GM23248 (cell line): ENCODE measurements around the gene CACNB4. TPM values are rescaled to one million over a fixed set of nuclear protein-coding genes. Genes with fewer than 3 reads are reported as not detected.

Source experiments
- DNase-seq: peaks from one replicate; pipeline ENCODE4 v3.0.0-alpha.2; 2015
- H2AFZ ChIP-seq: fragments of 200-600 bp; sonication (generic); 2 replicates; pipeline ENCODE4 v1.6.1; 2016; ENCODE audit warnings: antibody characterized with exemption
- H3F3A ChIP-seq: fragments of 200-600 bp; sonication (generic); 2 replicates; pipeline ENCODE4 v1.6.1; 2016; ENCODE audit warnings: mild to moderate bottlenecking, antibody characterized with exemption, mixed run types; ENCODE audit not compliant: insufficient read depth
- H3K27ac ChIP-seq: fragments of 200-600 bp; sonication (generic); 2 replicates; pipeline ENCODE4 v1.5.1; 2016; ENCODE audit warnings: mild to moderate bottlenecking
- H3K27me3 ChIP-seq: fragments of 200-600 bp; sonication (generic); replicated peaks from 2 replicates; pipeline ENCODE4 v1.6.1; 2016; ENCODE audit warnings: mild to moderate bottlenecking; ENCODE audit not compliant: insufficient read depth
- H3K36me3 ChIP-seq: fragments of 200-600 bp; sonication (generic); 2 replicates; pipeline ENCODE4 v1.6.1; 2016; ENCODE audit warnings: low read depth, mild to moderate bottlenecking
- H3K4me1 ChIP-seq: fragments of 200-600 bp; sonication (generic); 2 replicates; pipeline ENCODE4 v1.6.1; 2016; ENCODE audit warnings: mild to moderate bottlenecking; ENCODE audit not compliant: insufficient read depth
- H3K4me2 ChIP-seq: fragments of 200-600 bp; sonication (generic); one replicate; pipeline ENCODE4 v1.6.1; 2016; ENCODE audit warnings: mild to moderate bottlenecking; ENCODE audit not compliant: unreplicated experiment
- H3K4me3 ChIP-seq: fragments of 200-600 bp; sonication (generic); 2 replicates; pipeline ENCODE4 v1.5.1; 2016; ENCODE audit warnings: mild to moderate bottlenecking
- H3K79me2 ChIP-seq: fragments of 200-600 bp; sonication (generic); 2 replicates; pipeline ENCODE4 v1.6.1; 2016; ENCODE audit warnings: mild to moderate bottlenecking; ENCODE audit not compliant: insufficient read depth
- H3K9ac ChIP-seq: fragments of 200-600 bp; sonication (generic); 2 replicates; pipeline ENCODE4 v1.6.1; 2016; ENCODE audit warnings: mild to moderate bottlenecking
- H3K9me2 ChIP-seq: fragments of 200-600 bp; sonication (generic); 2 replicates; pipeline ENCODE4 v1.6.1; 2016; ENCODE audit warnings: mixed run types, mild to moderate bottlenecking, moderate library complexity; ENCODE audit not compliant: insufficient read depth
- H3K9me3 ChIP-seq: fragments of 200-600 bp; sonication (generic); one replicate; pipeline ENCODE4 v1.6.1; 2017; ENCODE audit warnings: low read depth
- H4K20me1 ChIP-seq: fragments of 200-600 bp; sonication (generic); 2 replicates; pipeline ENCODE4 v1.6.0; 2016; ENCODE audit not compliant: insufficient read depth
- EZH2 ChIP-seq: fragments of 200-600 bp; sonication (generic); IDR thresholded peaks from 2 replicates; pipeline ENCODE4 v1.6.1; 2018; ENCODE audit warnings: antibody characterized with exemption, mild to moderate bottlenecking; ENCODE audit not compliant: insufficient read depth, poor library complexity, severe bottlenecking
- EZH2phosphoT487 ChIP-seq: fragments of 200-600 bp; sonication (generic); IDR thresholded peaks from 2 replicates; pipeline ENCODE4 v1.6.1; 2018; ENCODE audit warnings: antibody characterized with exemption, moderate library complexity, mild to moderate bottlenecking, low read depth; ENCODE audit not compliant: insufficient read depth
- WGBS, 2 experiments: methylation state at CpG; one replicate each; pipeline ENCODE4 v1.1.6; 2015 to 2017; ENCODE audit warnings: low lambda C conversion rate in 2 of 2, low coverage in 1 of 2; ENCODE audit errors: missing lambda C conversion rate in 2 of 2; 5-methylcytosine and 5-hydroxymethylcytosine counted together
- in situ Hi-C: fragments of 300-500 bp; cut with MboI; formaldehyde crosslinking; loops from 2 replicates; pipeline ENCODE4 v1.15.0; 2020
- polyA plus RNA-seq: library from polyadenylated mRNA; unstranded; fragments of >200 nt; fragmentation: Nextera tagmentation; extraction: Ambion mirVana; gene quantifications from 2 replicates; pipeline ENCODE4 v1.2.1, GENCODE V29; 2016
- total RNA-seq: library from RNA; depleted of rRNA; stranded (reverse); fragments of >200 nt; shearing (Covaris generic); gene quantifications from 2 replicates; pipeline ENCODE4 v1.2.3, GENCODE V29; 2014

Gene CACNB4
- total and polyA plus RNA-seq, 2 experiments from 2014 or later, result 0.05 to 0.11 TPM

GRCh38 chr2:151887164-151887563 is 211.7 kb downstream of the CACNB4 start:
- Histone ChIP-seq H3K79me2 (no peaks in the 10 kb centered on the region), H4K20me1 (no peaks in the 10 kb centered on the region), H2AFZ (no peak overlapping the region), H3K9me2 (no peaks in the 10 kb centered on the region), H3K9ac (no peak overlapping the region), H3F3A (no peaks in the 10 kb centered on the region), H3K4me3 (no peak overlapping the region), H3K36me3 (no peaks in the 10 kb centered on the region), H3K27me3 (no peaks in the 10 kb centered on the region), H3K4me1 (no peaks in the 10 kb centered on the region), H3K27ac (no peak overlapping the region), H3K9me3 (no peaks in the 10 kb centered on the region), H3K4me2 (no peak overlapping the region)
- TF ChIP-seq EZH2, result no peak
- no peak for TF ChIP-seq EZH2phosphoT487
- in situ Hi-C loops, result no loop called here
- WGBS, 2 experiments, result 53 to 58% methylated on average over 2 of the region's 2 CpGs
- no peak for DNase-seq

- H3K27me3 ChIP-seq, result no peaks in the 10 kb centered on the region
- H3K9ac ChIP-seq, result no peak overlapping the region
- H3K4me3 ChIP-seq, result no peak overlapping the region
- no peaks in the 10 kb centered on the region for H3K79me2 ChIP-seq
- 71 to 83% methylated on average over 1 of the region's 1 CpG for WGBS, 2 experiments
- no peaks in the 10 kb centered on the region for H3K36me3 ChIP-seq
- H3K9me3 ChIP-seq, result no peaks in the 10 kb centered on the region
- H4K20me1 ChIP-seq, result no peaks in the 10 kb centered on the region
- H3K4me1 ChIP-seq, result no peaks in the 10 kb centered on the region
- H2AFZ ChIP-seq, result no peak overlapping the region
- H3F3A ChIP-seq, result no peaks in the 10 kb centered on the region
- no peak overlapping the region for H3K27ac ChIP-seq
- H3K4me2 ChIP-seq, result no peak overlapping the region
- in situ Hi-C loops, result no loop called here
- no peaks in the 10 kb centered on the region for H3K9me2 ChIP-seq
- TF ChIP-seq EZH2phosphoT487 (no peak), EZH2 (no peak)
- no peak for DNase-seq
These were observed 212.6 kb downstream of the CACNB4 start for GRCh38 chr2:151886241-151886640.

GRCh38 chr2:151882786-151883445 is 215.9 kb downstream of the CACNB4 start:
- Histone ChIP-seq H4K20me1 (no peaks in the 10 kb centered on the region), H3K27me3 (no peaks in the 10 kb centered on the region), H3K4me3 (no peak overlapping the region), H3K9me2 (no peaks in the 10 kb centered on the region), H3K9ac (no peak overlapping the region), H3K27ac (no peak overlapping the region), H3F3A (no peaks in the 10 kb centered on the region), H2AFZ (no peak overlapping the region), H3K36me3 (no peaks in the 10 kb centered on the region), H3K4me2 (no peak overlapping the region), H3K79me2 (no peaks in the 10 kb centered on the region), H3K9me3 (no peaks in the 10 kb centered on the region), H3K4me1 (no peaks in the 10 kb centered on the region)
- no peak for DNase-seq
- in situ Hi-C loops, result no loop called here
- TF ChIP-seq EZH2, result no peak
- no peak for TF ChIP-seq EZH2phosphoT487
- WGBS, 2 experiments, result 66 to 72% methylated on average over 10 of the region's 10 CpGs

- Histone ChIP-seq H3K9ac (no peak overlapping the region), H3K4me2 (no peak overlapping the region), H3K27ac (no peak overlapping the region), H3K36me3 (no peaks in the 10 kb centered on the region), H2AFZ (no peak overlapping the region), H3K27me3 (no peaks in the 10 kb centered on the region), H3K9me2 (no peaks in the 10 kb centered on the region), H3K4me3 (no peak overlapping the region), H4K20me1 (no peaks in the 10 kb centered on the region), H3F3A (no peaks in the 10 kb centered on the region), H3K79me2 (no peaks in the 10 kb centered on the region), H3K4me1 (no peaks in the 10 kb centered on the region), H3K9me3 (no peaks in the 10 kb centered on the region)
- DNase-seq, result no peak
- TF ChIP-seq EZH2phosphoT487 (no peak), EZH2 (no peak)
- 56 to 61% methylated on average over 7 of the region's 7 CpGs for WGBS, 2 experiments
- in situ Hi-C loops, result no loop called here
These were observed 217.5 kb downstream of the CACNB4 start for GRCh38 chr2:151881342-151881741.
